ENCODE data around the gene NUMA1. TPM values are rescaled to one million over a fixed set of nuclear protein-coding genes. Genes with fewer than 3 reads are reported as not detected.
A peak's percentile ranks its signal among the peaks of the same experiment; 100 is the strongest.

The NUMA1 gene
- total and polyA plus RNA-seq, 9 of the 15 experiments (the other 6 are each of a cell fraction or from before 2014, with no cell fraction given), result 4.1 to 104 (median 51.2) TPM

GRCh38 chr11:72112978-72113808 lies 32.9 kb upstream of the NUMA1 start (continued):
- TF ChIP-seq ERF (CRISPR knock-in tag; IDR thresholded peaks at IDR 0.05), result 0 out of 2 replicates have a peak, but pooled peaks have one; percentile 23
- no peak for TF ChIP-seq SIN3A (IDR thresholded peaks at IDR 0.05; ENCODE audit: borderline replicate concordance in 2 of 2, control insufficient read depth in 1 of 2, low read depth in 2 of 2, low read length in 2 of 2)
- TF ChIP-seq, protein P1, sequence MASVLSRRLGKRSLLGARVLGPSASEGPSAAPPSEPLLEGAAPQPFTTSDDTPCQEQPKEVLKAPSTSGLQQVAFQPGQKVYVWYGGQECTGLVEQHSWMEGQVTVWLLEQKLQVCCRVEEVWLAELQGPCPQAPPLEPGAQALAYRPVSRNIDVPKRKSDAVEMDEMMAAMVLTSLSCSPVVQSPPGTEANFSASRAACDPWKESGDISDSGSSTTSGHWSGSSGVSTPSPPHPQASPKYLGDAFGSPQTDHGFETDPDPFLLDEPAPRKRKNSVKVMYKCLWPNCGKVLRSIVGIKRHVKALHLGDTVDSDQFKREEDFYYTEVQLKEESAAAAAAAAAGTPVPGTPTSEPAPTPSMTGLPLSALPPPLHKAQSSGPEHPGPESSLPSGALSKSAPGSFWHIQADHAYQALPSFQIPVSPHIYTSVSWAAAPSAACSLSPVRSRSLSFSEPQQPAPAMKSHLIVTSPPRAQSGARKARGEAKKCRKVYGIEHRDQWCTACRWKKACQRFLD (CRISPR knock-in tag; IDR thresholded peaks at IDR 0.05), result no peak
- no peak; the same call in 1 of the 2 replicates for TF ChIP-seq KHSRP (IDR thresholded peaks at IDR 0.05)
- 0 out of 2 replicates have a peak, but pooled peaks have one; percentile 23 for TF ChIP-seq GATAD2B (IDR thresholded peaks at IDR 0.05; ENCODE audit: borderline replicate concordance)
- TF ChIP-seq FOXK2 (conservative IDR thresholded peaks at IDR 0.05 in 1 of 2, IDR thresholded peaks at IDR 0.05 in 1 of 2; ENCODE audit: low read depth in 2 of 2), result 0 out of 4 replicates have a peak, but pooled peaks of 1 of the 2 experiments have one; percentile 9
- 0 out of 2 replicates have a peak, but pooled peaks have one; percentile 15 for TF ChIP-seq LEF1 (IDR thresholded peaks at IDR 0.05)
- no peak; the same call in 1 of the 2 replicates for TF ChIP-seq SMAD4 (CRISPR knock-in tag; conservative IDR thresholded peaks at IDR 0.05)
- TF ChIP-seq SREBF2 (CRISPR knock-in tag; IDR thresholded peaks at IDR 0.05), result no peak
- TF ChIP-seq ZNF12 (CRISPR knock-in tag; IDR thresholded peaks at IDR 0.05), result peak; percentile 63; the same call in 1 of the 2 replicates
- TF ChIP-seq TEAD4 (IDR thresholded peaks at IDR 0.05; ENCODE audit: low read length), result no peak
- TF ChIP-seq TEAD4 (CRISPR knock-in tag; IDR thresholded peaks at IDR 0.05; ENCODE audit: borderline replicate concordance), result no peak
- no peak for TF ChIP-seq JUNB (CRISPR knock-in tag; conservative IDR thresholded peaks at IDR 0.05)
- TF ChIP-seq, protein P2, sequence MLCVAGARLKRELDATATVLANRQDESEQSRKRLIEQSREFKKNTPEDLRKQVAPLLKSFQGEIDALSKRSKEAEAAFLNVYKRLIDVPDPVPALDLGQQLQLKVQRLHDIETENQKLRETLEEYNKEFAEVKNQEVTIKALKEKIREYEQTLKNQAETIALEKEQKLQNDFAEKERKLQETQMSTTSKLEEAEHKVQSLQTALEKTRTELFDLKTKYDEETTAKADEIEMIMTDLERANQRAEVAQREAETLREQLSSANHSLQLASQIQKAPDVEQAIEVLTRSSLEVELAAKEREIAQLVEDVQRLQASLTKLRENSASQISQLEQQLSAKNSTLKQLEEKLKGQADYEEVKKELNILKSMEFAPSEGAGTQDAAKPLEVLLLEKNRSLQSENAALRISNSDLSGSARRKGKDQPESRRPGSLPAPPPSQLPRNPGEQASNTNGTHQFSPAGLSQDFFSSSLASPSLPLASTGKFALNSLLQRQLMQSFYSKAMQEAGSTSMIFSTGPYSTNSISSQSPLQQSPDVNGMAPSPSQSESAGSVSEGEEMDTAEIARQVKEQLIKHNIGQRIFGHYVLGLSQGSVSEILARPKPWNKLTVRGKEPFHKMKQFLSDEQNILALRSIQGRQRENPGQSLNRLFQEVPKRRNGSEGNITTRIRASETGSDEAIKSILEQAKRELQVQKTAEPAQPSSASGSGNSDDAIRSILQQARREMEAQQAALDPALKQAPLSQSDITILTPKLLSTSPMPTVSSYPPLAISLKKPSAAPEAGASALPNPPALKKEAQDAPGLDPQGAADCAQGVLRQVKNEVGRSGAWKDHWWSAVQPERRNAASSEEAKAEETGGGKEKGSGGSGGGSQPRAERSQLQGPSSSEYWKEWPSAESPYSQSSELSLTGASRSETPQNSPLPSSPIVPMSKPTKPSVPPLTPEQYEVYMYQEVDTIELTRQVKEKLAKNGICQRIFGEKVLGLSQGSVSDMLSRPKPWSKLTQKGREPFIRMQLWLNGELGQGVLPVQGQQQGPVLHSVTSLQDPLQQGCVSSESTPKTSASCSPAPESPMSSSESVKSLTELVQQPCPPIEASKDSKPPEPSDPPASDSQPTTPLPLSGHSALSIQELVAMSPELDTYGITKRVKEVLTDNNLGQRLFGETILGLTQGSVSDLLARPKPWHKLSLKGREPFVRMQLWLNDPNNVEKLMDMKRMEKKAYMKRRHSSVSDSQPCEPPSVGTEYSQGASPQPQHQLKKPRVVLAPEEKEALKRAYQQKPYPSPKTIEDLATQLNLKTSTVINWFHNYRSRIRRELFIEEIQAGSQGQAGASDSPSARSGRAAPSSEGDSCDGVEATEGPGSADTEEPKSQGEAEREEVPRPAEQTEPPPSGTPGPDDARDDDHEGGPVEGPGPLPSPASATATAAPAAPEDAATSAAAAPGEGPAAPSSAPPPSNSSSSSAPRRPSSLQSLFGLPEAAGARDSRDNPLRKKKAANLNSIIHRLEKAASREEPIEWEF (CRISPR knock-in tag; IDR thresholded peaks at IDR 0.05), result no peak
- no peak for TF ChIP-seq RBM15 (IDR thresholded peaks at IDR 0.05; ENCODE audit: insufficient read depth, low read length)
- no peak for TF ChIP-seq RCOR1 (IDR thresholded peaks at IDR 0.05; ENCODE audit: borderline replicate concordance in 1 of 2, low read depth in 2 of 2, low read length in 2 of 2)
- TF ChIP-seq SMARCA4 (IDR thresholded peaks at IDR 0.05), result peak; percentile 68
- TF ChIP-seq MBD2 (IDR thresholded peaks at IDR 0.05; ENCODE audit: borderline replicate concordance, low read depth), result no peak

Measured in K562 (cell line).